ENCODE data around the gene ACKR2. TPM values are rescaled to one million over a fixed set of nuclear protein-coding genes. Genes with fewer than 3 reads are reported as not detected.

The ACKR2 gene
- polyA plus RNA-seq, 1 donor (not counting 4 experiments of a cell fraction or from before 2014, with no cell fraction given), result 0.22 TPM

DNA sequence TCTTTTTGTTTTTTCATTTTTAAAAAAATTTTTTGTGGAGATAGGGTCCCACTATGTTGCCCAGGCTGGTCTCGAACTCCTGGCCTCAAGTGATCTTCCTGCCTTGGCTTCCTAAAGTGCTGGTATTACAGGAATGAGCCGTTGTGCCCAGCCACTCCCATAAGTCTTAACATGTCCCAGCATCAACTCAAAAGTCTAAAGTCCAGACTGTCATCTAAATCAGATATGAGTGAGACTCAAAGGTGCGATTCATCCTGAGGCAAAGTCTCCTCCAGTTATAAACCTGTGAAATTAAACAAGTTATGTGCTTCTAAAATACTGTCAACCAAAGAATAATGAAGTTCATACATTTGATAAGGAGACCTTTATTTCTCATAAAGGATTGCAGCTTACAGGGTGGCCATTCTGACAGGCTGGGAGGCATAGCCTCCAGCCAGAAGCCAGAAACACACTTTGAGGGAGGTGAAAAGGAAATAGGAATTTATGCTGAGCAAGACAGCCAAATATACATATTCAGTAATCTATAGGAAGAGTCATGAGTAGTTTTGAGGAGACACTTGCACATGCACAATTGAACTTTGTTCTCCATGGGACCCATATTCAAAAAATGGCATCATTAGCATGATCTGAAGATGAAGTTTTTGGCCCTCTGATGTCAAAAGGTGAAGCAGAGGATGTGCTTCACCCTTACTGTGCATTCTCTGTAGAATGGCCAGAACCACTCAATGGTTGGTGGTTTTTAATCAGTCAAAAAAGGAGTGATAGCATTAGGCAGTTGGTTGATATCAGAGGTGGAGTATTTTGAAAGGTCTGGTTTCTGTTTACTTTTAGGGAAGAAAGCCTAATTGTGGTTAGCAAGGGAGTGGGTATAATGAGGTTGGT, 85.7 kb downstream of the ACKR2 start:
- DNase-seq (ENCODE audit: low read depth, low spot score) (no peak), FAIRE-seq (no peak)
- Histone ChIP-seq H2AFZ (ENCODE audit: control insufficient read depth, low read length) (no peak overlapping the region), H3K9me3 (ENCODE audit: control insufficient read depth, low read depth, low read length) (no peaks in the 10 kb centered on the region), H3K36me3 (ENCODE audit: control insufficient read depth in 2 of 2, extremely low read depth in 1 of 2, insufficient read depth in 2 of 2, low read length in 2 of 2) (no peaks in the 10 kb centered on the region), H3K9ac (ENCODE audit: control insufficient read depth, extremely low read depth, insufficient read depth, low read length) (no peak overlapping the region), H3K4me1 (ENCODE audit: control insufficient read depth, extremely low read depth, insufficient read depth, low read length) (no peaks in the 10 kb centered on the region), H3K27ac (ENCODE audit: control insufficient read depth, insufficient read depth, low read length) (no peak overlapping the region), H3K4me3 (ENCODE audit: control insufficient read depth in 2 of 3, extremely low read depth in 1 of 3, insufficient read depth in 2 of 3, low read depth in 1 of 3, low read length in 3 of 3) (no peak overlapping the region), H3K9me1 (ENCODE audit: control insufficient read depth, extremely low read depth, insufficient read depth, low read length) (no peaks in the 10 kb centered on the region), H3K79me2 (ENCODE audit: control insufficient read depth, insufficient read depth, low read length) (no peaks in the 10 kb centered on the region), H4K20me1 (ENCODE audit: control insufficient read depth, extremely low read depth, insufficient read depth, low read length) (no peaks in the 10 kb centered on the region), H3K27me3 (ENCODE audit: control insufficient read depth, extremely low read depth, insufficient read depth, low read length) (no peaks in the 10 kb centered on the region), H3K4me2 (ENCODE audit: control insufficient read depth, extremely low read depth, insufficient read depth, low read depth, low read length) (no peak overlapping the region)
- TF ChIP-seq EZH2 (IDR thresholded peaks at IDR 0.05; ENCODE audit: low read length) (no peak), CTCF (optimal IDR thresholded peaks at IDR 0.05 in 1 of 3, IDR thresholded peaks at IDR 0.05 in 1 of 3, conservative IDR thresholded peaks at IDR 0.05 in 1 of 3; ENCODE audit: extremely low read depth in 1 of 3, insufficient read depth in 2 of 3, low read length in 3 of 3) (no peak)
- dilution Hi-C loops (cut with MboI; ENCODE audit: extremely low pct_ligation_motif_present, low sequenced_read_pairs), result no loop called here

DNA sequence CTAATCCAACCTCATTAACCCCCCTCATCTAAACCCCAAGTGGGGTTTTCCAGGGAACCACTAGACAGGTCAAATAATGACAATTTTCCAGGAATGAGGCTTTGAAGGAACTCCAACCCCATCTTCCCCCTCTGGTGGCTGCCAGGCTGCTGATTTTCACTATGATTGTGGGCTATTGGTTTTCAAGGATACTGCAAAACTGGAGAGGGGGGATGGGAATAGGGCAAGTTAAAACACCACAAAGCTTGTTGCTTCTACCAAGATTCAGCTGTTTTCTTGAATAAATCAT, 86.3 kb downstream of the ACKR2 start:
- dilution Hi-C loops (cut with MboI; ENCODE audit: extremely low pct_ligation_motif_present, low sequenced_read_pairs), result no loop called here
- H3K79me2 ChIP-seq (ENCODE audit: control insufficient read depth, insufficient read depth, low read length), result no peaks in the 10 kb centered on the region
- peaks cover 5% of the 10 kb centered on the region for H3K4me1 ChIP-seq (ENCODE audit: control insufficient read depth, extremely low read depth, insufficient read depth, low read length)

More for the DNA sequence above, 86.3 kb downstream of the ACKR2 start:
- no peak overlapping the region for H3K27ac ChIP-seq (ENCODE audit: control insufficient read depth, insufficient read depth, low read length)
- H2AFZ ChIP-seq (ENCODE audit: control insufficient read depth, low read length), result no peak overlapping the region
- H3K4me2 ChIP-seq (ENCODE audit: control insufficient read depth, extremely low read depth, insufficient read depth, low read depth, low read length), result no peak overlapping the region
- H3K9me3 ChIP-seq (ENCODE audit: control insufficient read depth, low read depth, low read length), result no peaks in the 10 kb centered on the region
- H4K20me1 ChIP-seq (ENCODE audit: control insufficient read depth, extremely low read depth, insufficient read depth, low read length), result no peaks in the 10 kb centered on the region
- FAIRE-seq (no peak), DNase-seq (ENCODE audit: low read depth, low spot score) (no peak)
- no peak overlapping the region for H3K4me3 ChIP-seq (ENCODE audit: control insufficient read depth in 2 of 3, extremely low read depth in 1 of 3, insufficient read depth in 2 of 3, low read depth in 1 of 3, low read length in 3 of 3)
- H3K36me3 ChIP-seq (ENCODE audit: control insufficient read depth in 2 of 2, extremely low read depth in 1 of 2, insufficient read depth in 2 of 2, low read length in 2 of 2), result no peaks in the 10 kb centered on the region
- no peaks in the 10 kb centered on the region for H3K27me3 ChIP-seq (ENCODE audit: control insufficient read depth, extremely low read depth, insufficient read depth, low read length)
- no peak for TF ChIP-seq EZH2 (IDR thresholded peaks at IDR 0.05; ENCODE audit: low read length)
- TF ChIP-seq CTCF (optimal IDR thresholded peaks at IDR 0.05 in 1 of 3, IDR thresholded peaks at IDR 0.05 in 1 of 3, conservative IDR thresholded peaks at IDR 0.05 in 1 of 3; ENCODE audit: extremely low read depth in 1 of 3, insufficient read depth in 2 of 3, low read length in 3 of 3), result no peak
- H3K9ac ChIP-seq (ENCODE audit: control insufficient read depth, extremely low read depth, insufficient read depth, low read length), result no peak overlapping the region
- no peaks in the 10 kb centered on the region for H3K9me1 ChIP-seq (ENCODE audit: control insufficient read depth, extremely low read depth, insufficient read depth, low read length)

All from keratinocyte (primary cell).